Central memory CD4-positive, alpha-beta T cell (primary cell): ENCODE results near the gene ETV3.
"Not testable (repeated sequence)": the region's sequence is repeated elsewhere in the genome, so short reads cannot be mapped to it uniquely, and the experiment has no call there.

Experiments used
- DNase-seq: peaks from one replicate; pipeline ENCODE4 v3.0.0; 2022

Gene ETV3

GRCh38 chr1:157111396-157112165 is 26.6 kb downstream of the ETV3 start:
- no peak for DNase-seq

DNA sequence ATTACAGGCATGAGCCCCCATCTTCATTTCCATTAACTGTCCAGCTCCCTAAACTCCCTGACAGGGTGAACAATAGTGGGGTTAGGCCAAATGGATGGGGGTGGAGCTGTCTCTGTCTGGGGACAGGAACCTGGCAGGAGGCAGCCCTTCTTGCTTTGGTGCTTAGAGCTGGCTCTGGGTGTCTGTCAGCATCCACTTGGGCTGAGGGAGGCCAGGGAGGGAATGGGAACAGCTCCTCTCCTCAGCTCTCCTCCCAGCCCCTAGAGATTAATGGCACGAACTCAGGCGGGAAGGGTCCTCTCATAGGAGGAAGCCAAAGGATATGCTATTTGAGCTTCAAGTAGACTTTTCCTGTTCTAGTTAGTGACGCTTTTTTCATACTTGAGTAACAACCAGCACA is 27.5 kb downstream of the ETV3 start:
- no peak for DNase-seq

DNA sequence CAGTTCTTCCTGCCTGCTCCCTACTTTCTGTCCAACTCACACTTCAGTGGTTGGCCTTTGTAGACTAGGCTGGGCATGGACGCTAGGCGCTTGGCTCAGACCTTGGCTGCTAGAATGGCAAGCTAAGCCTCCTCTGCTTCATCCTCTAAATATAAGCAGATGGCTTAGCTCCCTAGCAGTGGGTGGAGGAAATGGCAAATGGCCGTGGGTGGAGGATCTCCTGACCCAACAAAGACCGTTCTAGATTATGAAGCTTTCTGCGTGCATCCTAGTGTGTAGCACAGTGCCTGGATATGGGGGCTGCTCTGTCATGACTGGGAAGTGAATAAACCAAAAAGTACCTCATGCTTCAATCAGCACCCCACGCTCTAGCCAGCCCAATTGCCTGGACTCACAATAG is 28.2 kb downstream of the ETV3 start:
- DNase-seq: no peak

DNA sequence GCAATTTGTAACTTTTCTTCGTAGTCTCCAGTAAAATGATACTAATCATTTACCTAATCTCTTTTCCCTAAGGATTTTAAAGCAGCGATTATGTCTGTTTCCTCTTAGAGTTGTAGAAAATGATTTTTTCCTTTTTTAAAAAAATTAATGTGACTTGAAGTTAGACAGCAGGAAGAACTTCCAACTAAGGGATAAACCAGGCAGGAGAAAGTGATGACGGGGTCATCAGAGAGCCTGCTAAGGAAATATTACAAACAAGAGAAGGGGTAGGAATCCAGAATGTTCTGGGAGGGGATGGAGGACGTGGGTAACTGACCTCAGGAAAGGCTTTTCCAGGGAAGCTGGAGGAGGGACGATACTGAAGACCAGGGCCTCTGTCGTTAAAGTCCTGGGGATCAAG is 29.7 kb downstream of the ETV3 start:
- no peak for DNase-seq

- no peak for DNase-seq
Observed at GRCh38 chr1:157107702-157108101, 30.5 kb downstream of the ETV3 start.

DNA sequence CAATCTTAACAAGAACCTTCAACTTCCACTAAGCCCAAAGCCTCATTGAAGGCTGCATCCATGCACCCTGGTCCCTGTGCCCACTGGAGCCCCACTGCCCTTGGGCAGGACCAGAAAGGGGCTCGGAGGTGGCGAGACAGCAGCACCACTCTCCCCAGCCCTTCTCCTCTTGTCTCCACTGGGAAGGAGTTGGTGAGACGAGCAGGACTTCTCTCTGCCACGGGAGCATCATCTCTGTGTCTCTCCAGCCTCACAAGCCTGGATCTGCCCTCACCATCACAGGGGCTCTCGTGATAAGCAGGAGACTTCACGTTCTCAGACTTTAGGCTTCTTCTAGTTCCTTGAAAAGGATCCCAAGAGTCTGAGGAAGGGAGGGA is 31.4 kb downstream of the ETV3 start:
- DNase-seq: no peak

DNA sequence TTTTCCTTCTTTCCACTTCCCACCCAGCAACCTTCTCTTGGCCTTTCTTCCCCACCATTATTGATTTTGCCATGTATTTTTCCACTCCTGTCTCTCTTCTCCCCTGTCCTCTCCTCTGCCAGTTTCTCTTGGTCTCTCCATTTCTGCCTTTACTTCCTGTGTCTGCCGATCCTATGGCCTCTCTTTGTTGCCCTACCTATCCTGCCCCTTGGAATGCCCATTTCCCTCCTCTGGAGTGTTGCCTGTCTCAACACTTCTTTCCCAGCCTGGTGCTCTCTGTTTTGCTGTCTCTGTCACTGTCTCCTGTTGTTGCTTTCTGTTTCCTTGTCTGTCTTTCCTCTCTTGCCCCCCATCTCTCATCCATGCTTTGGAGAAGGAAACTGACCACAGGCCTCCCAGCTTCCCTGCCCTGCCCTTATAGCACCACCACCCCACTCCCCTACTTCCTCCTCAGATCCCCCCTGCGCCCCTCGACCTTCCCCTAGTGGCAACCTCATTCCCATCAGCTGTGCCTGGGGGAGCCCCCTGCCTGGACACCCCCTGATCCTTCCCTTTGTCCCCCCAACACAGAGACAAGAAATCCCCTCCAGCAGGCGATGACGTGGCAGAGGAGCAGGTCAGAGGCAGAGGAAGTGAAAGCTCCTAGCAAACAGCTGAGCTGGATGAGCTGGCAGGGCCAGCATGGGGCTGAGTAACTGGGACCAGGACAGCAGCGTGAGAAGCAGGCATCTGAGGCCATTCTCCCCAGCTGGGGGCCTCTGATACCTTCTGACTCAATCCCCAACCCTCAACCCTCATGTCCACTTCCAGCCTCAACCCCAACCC is 32.0 kb downstream of the ETV3 start:
- no peak for DNase-seq

- no peak for DNase-seq
Observed at GRCh38 chr1:157105298-157105987, 32.8 kb downstream of the ETV3 start.

DNA sequence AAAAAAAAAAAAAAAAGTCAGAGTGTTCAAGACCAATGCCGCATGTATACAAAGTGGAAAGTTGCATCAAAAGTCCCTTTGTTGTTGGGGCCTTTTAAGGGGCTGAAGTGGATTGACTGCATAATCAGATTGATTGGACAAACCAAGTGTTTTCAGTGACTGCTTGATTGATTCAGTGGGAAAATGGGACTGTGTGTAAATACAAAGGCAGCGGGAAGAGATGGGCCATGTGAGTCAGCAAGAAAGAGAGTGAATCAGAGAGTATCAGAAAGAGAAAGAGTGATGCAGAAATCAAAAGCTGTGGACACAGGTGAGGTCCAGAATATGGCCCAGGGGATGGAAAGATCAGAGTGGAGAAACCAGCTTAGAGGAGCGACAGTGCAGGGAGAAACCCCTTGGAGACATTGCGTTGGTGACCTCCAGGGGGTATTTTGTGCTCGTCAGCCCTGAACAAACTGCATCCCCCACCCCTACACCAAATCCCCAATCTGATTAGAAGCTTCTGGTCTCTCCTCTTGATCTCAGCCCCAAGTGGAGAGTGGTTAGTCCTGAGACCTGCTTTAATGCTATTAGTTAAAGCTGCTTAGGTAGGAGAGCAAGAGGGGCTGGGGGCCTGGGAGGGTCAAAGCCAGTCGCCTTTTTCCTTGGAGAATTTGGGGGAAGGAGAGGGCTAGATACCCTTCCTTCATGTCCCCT is 33.4 kb downstream of the ETV3 start:
- no peak for DNase-seq

DNA sequence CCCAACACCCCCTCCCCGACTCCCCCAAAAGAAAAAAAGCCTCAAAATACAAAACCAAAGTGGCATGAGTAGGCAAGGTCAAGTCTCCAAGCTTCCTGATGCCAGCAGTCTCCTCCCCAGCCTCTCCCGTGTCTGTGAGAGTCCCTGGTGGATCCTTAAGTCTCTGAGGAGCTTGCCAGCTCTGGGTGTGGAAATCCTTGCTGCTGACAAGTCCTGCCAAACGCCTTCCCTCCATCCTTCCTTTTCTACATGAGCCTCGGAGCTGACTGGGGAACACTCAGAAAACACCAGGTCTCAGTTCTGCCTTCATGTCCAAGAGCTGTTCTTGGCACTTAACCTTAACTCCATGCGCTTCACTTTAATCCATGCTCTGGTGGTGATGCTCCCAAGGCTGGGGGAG is 34.9 kb downstream of the ETV3 start:
- no peak for DNase-seq

- no peak for DNase-seq
Observed at GRCh38 chr1:157101149-157101548, 37.0 kb downstream of the ETV3 start.

DNA sequence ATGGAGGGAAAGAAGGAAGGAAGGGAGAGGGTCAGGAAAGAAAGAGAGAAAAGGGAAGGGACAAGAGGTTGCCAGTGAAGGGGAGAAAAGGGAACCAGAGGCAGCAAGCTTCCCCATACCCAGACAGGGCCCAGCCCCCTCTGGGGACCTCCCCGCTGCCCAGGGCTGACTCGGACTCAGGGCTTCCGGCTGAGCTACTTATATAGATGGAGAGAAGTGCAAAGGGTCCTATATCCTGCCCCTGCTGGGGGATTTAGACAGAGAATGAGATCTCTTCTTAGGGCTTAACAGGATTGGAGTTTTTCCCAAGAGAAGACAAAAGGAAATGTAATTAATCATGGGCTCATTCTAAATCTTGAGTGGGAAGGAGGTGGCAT is 38.6 kb downstream of the ETV3 start, which contains the start of gene ETV3L:
ETV3L (minus strand) TSS at position 176 of the 377 bp plus-strand sequence. CDS start 285 bp downstream, outside the sequence.
- no peak for DNase-seq

- not testable (repeated sequence) for DNase-seq
Observed at GRCh38 chr1:157098987-157099632, 39.1 kb downstream of the ETV3 start.

DNA sequence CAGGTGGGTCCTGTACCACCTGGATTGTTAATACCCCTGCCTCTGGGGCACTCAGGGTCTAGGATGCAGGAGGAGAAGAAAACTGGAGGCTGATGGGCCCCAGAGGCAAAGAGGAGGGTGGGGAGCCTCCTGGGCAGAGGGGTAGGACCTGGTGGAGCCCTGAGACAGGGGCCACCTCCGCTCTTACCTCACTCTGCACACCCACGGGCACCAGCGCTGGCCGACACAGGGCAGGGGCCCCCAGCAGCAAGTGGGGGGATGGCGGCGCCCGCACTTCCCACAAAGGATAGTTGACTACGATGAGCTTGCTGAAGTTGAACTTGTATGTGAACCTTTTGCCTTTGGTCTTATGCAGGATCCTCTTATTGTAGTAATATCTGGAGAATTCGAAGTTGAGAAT is 39.7 kb downstream of the ETV3 start:
- DNase-seq: no peak

DNA sequence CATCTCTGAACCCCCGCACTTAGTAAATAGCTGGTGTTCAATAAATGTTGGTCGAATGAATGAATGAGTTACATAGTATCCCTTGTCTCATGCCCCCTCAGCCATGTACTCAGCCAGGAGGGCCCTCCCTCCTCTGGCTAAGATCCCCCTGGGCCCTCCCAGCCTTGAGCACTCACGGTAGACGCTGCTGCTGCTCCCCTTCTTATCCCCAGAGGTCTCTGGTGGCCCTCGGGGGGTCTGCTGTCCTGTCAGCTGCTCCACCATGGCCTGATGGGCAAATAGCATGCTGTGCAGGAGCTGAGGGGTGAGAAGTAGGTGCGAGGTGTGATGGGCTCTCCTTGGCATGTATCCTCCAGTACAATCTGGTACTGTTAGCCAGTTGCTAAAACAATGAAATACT is 40.5 kb downstream of the ETV3 start:
- no peak for DNase-seq

GRCh38 chr1:157096881-157097280 is 41.3 kb downstream of the ETV3 start:
- no peak for DNase-seq

- DNase-seq: no peak
Observed at GRCh38 chr1:157095551-157095950, 42.6 kb downstream of the ETV3 start.

DNA sequence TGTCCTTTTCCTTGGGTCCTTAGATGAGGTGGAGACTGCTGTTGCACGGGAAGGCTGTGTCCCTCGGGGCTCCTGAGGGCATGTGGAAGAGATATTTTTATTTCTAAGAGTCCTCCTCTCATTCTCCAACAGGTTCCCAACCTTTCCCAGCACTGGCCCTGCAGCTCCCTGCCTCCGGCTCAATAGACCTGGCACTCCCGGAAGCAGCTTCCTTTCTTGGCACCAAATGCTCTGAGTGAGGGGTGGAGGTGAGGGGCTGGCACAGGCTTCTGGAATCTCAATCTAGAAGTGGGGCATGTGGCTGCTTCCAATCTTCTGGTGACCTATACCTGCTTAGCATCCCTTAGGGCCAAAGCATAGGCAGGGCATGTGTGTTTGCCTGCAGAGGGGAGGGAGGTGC is 43.1 kb downstream of the ETV3 start:
- DNase-seq: no peak

DNA sequence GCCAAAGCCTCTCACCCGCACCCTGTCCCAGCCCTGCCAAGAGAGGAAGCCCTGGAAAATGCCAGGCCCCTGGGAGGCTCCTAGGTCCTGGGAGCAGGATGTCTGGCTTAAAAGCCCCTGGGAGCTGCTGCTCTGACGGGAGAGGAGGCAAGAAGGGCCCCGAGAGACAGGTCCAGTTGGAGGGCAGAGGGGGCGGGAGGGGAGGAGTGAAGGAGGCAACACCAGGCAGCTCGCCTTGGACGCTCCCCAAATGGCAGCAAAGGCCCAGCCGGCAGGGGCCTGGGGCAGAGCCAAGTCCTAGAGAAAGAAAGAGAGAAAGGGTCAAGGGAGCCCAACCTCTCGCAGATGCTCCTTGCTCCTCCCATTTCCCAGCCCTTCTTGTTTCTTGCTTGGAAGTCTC is 45.4 kb downstream of the ETV3 start:
- DNase-seq: no peak

GRCh38 chr1:157091668-157092273 is 46.4 kb downstream of the ETV3 start:
- no peak for DNase-seq

- DNase-seq: no peak
Observed at GRCh38 chr1:157091186-157091585, 47.0 kb downstream of the ETV3 start.

- no peak for DNase-seq
Observed at GRCh38 chr1:157090771-157091170, 47.4 kb downstream of the ETV3 start.
